ENCODE data around the gene KLRB1.
"Not testable (repeated sequence)": the region's sequence is repeated elsewhere in the genome, so short reads cannot be mapped to it uniquely, and the experiment has no call there.

Gene KLRB1

DNA sequence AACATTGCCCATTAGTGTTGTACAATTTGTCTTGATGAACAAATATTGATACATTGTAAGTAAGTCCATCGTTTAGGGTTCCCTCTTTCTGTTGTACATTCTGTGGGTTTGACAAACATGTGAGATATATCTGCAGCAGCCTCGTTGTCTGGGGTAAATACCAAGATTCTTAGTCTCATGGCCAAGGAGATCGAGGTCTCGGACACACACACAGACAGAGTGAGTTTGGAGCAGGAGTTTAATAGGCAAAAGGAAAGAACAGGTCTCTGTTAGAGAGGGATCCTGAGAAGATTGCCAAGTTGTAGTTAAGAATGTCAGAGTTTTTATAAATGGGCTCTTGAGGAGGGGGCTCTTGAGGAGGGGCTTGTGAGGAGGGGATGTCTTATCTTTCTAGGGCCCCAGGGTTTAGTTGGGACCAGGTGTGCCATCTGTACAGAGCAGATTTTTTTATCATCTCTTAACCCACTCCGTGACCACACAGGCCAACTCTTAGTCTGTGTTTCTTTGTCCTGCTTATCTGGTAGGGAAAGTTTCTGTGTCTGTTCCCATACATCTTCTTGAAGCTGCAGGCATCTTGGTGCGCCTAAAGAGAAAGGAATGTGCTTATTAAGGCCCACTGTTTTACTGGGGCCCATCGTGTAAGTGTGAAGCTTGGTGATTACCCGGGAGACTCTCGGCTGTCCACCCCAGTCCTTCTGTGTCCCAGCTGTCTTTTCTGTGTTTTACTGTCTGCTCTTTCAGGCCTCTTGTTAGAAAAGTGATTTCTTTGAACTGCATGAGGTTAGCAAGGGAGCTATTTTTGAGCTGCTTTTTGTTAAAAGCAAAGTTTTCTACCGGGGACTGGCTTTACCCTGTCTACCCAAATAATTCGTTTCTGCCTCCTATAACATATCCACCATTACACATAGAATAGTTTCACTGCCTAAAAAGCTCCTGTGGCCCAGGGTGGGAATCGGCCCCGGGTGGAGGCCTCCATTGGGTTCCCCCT is 39.4 kb upstream of the KLRB1 start:
- DNase-seq (ENCODE audit: insufficient read length, low spot score) (no peak), FAIRE-seq (no peak)
- TF ChIP-seq, protein P1, sequence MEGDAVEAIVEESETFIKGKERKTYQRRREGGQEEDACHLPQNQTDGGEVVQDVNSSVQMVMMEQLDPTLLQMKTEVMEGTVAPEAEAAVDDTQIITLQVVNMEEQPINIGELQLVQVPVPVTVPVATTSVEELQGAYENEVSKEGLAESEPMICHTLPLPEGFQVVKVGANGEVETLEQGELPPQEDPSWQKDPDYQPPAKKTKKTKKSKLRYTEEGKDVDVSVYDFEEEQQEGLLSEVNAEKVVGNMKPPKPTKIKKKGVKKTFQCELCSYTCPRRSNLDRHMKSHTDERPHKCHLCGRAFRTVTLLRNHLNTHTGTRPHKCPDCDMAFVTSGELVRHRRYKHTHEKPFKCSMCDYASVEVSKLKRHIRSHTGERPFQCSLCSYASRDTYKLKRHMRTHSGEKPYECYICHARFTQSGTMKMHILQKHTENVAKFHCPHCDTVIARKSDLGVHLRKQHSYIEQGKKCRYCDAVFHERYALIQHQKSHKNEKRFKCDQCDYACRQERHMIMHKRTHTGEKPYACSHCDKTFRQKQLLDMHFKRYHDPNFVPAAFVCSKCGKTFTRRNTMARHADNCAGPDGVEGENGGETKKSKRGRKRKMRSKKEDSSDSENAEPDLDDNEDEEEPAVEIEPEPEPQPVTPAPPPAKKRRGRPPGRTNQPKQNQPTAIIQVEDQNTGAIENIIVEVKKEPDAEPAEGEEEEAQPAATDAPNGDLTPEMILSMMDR (IDR thresholded peaks at IDR 0.05; ENCODE audit: insufficient read depth, missing control alignments), result no peak

DNA sequence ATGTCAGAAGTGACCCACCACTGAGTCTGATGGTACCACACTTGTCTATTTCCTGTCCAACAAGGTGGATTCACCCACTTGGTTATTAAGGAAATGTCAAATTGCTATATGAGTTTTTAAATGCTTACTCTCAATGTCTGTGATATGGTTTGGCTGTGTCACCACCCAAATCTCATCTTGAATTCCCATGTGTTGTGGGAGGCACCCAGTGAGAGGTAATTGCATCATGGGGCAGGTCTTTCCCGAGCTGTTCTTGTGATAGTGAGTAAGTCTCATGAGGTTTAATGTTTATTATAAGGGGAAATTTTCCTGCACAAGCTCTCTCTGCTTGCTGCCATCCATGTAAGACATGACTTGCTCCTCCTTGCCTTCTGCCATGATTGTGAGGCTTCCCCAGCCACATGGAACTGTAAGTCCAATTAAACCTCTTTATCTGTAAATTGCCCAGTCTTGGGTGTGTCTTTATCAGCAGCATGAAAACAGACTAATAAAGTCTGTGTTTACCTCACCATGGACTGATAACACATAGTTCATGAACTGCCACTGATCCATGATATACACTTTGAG is 37.4 kb upstream of the KLRB1 start:
- not testable (repeated sequence) for DNase-seq (ENCODE audit: insufficient read length, low spot score); FAIRE-seq

DNA sequence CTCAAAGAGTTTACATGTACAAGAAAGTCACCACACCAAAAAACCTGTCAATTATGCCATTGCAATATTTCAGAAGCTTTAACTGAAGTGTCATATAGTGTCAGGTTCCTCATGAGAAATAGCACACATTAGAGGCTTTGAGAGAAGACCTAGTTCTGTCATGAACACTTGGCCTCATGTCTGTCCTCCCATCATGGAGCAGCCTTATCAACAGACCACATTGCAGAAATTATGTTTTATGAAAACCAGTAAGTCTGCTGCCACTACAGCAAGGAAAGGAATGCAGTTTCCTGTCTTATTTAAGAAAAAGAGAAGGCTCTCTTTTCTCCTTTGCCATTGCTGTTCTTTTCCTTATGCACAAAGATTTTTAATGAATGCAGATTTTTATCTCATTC is 35.5 kb upstream of the KLRB1 start:
- FAIRE-seq (no peak), DNase-seq (ENCODE audit: insufficient read length, low spot score) (no peak)
- TF ChIP-seq, protein P1 (IDR thresholded peaks at IDR 0.05; ENCODE audit: insufficient read depth, missing control alignments), result no peak

DNA sequence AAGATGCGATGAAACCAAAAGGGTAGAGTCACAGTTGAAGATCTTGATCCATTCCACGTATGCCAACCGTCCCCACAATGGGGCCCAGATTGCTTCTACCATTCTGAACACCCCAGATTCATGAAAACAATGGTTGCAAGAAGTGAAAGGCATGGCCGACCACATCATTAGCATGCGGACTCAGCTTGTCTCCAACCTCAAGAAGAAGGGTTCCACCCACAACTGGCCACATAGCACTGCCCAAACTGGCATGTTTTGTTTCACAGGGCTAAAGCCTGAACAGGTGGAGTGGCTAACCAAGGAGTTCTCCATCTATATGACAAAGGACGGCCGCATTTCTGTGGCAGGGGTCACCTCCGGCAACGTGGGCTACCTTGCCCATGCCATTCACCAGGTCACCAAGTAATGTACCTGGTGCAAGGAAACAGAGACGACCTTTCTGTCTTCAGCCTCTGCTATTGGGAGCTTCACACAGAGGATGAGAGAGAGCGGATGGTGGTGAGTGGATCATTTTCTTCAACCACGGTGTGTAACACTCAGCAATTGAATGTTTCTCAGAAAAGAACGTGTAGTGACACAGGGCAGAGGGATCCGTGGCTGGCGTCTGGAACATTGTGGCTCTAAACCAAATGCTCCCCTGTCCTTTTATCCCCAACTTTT is 35.0 kb upstream of the KLRB1 start:
- FAIRE-seq, result no peak
- TF ChIP-seq, protein P1 (IDR thresholded peaks at IDR 0.05; ENCODE audit: insufficient read depth, missing control alignments), result no peak

DNA sequence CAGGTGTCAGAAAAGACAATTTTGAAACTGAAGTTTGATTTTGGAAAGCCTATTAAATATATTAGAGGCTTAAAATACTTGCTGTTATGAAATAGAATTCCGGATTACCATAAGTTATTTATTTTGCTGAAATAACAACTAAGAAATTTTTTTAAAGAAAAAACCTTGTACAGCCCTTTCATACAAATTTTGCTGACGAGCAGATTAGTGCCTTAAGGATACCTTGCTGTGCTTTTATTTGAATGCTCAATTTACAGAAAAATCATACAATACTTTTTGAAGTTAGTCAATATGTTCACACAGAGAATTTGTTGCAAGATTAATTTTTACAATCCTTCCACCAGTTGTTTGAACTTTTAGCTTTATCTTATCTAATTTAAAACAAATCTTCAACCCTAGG is 32.3 kb upstream of the KLRB1 start:
- TF ChIP-seq, protein P1 (IDR thresholded peaks at IDR 0.05; ENCODE audit: insufficient read depth, missing control alignments), result no peak
- no peak for FAIRE-seq
- no peak for DNase-seq (ENCODE audit: insufficient read length, low spot score)

More for the DNA sequence above, 35.0 kb upstream of the KLRB1 start:
- no peak for DNase-seq (ENCODE audit: insufficient read length, low spot score)

DNA sequence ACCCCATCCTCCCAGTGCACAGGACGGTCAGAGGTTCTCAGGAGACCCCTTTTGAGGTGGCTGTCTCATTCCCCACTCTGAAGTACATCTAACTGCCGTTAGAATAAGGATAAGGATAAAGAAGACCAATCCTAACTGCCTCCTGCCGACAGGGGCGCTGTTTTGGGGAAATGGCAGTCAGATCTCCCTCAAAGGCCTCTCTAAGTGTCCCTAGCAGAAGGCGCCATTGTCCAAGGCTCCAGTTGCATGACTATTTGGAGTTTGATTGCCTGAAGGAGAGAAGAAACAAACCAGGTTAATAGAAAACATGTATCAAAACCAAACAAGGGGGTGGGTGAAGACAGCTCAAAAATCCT is 29.1 kb upstream of the KLRB1 start:
- FAIRE-seq (no peak), DNase-seq (ENCODE audit: insufficient read length, low spot score) (no peak)
- TF ChIP-seq, protein P1 (IDR thresholded peaks at IDR 0.05; ENCODE audit: insufficient read depth, missing control alignments), result no peak

DNA sequence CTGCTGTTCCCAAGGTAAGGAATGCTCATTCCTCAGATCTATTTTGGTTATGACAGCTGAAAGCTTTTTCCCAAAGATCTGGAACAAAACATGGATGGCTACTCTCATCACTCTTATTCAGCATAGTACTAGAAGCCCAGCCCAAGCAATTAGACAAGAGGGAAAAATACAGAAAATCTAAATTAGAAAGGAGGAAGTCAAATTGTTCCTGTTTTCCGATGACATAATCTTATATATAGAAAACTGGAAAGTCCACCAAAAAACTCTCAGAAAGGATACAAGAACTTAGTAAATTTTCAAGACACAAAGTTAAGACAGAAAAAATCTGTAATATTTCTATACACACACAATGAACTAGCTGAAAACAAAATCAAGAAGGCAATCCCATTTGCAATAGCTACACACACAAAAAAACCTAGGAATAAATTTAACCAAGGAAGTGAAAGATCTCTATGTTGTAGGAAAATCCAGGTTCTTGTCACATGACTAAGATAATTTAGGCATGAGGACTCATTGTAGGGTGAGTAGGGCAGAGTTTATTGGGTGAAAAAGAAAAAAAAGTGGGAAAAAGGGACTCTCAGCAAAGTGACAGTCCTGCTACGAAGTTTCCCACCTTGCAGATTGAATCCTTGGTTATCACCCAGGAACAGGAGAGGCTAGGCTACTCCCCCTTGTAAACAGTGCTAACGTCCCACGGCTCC is 28.6 kb upstream of the KLRB1 start:
- FAIRE-seq (no peak), DNase-seq (ENCODE audit: insufficient read length, low spot score) (no peak)
- TF ChIP-seq, protein P1 (IDR thresholded peaks at IDR 0.05; ENCODE audit: insufficient read depth, missing control alignments), result no peak
